GM18526 (cell line): ENCODE results near the gene KRTAP2-3.
"Not testable (repeated sequence)": the region's sequence is repeated elsewhere in the genome, so short reads cannot be mapped to it uniquely, and the experiment has no call there.

ENCODE experiments used
- POLR2A ChIP-seq: IDR thresholded peaks from 3 replicates; pipeline ENCODE4 v1.6.1; 2011; ENCODE audit not compliant: insufficient read length; ENCODE audit errors: extremely low read depth

KRTAP2-3 gene

GRCh38 chr17:41065829-41066624 lies 6.1 kb upstream of the KRTAP2-3 start, which contains the start of gene KRTAP2-4:
Gene KRTAP2-4, minus strand, starts transcription at chr17:41065879. Its CDS starts 34 bp downstream, at chr17:41065845.
- TF ChIP-seq POLR2A: no peak

- no peak for TF ChIP-seq POLR2A
These were observed 4.4 kb upstream of the KRTAP2-3 start for GRCh38 chr17:41064301-41064700.

- TF ChIP-seq POLR2A: no peak
These were observed 3.5 kb upstream of the KRTAP2-3 start for GRCh38 chr17:41063449-41063848.

GRCh38 chr17:41061964-41062363 lies 2.0 kb upstream of the KRTAP2-3 start:
- no peak for TF ChIP-seq POLR2A

GRCh38 chr17:41058741-41059140 lies 1.2 kb downstream of the KRTAP2-3 start:
- TF ChIP-seq POLR2A: no peak

- TF ChIP-seq POLR2A: no peak
These were observed 2.4 kb downstream of the KRTAP2-3 start for GRCh38 chr17:41057547-41057946.

- not testable (repeated sequence) for TF ChIP-seq POLR2A
These were observed 4.8 kb downstream of the KRTAP2-3 start, which contains the start of gene KRTAP2-2 for GRCh38 chr17:41055130-41055529. Gene KRTAP2-2, minus strand, starts transcription at chr17:41055230. Its CDS starts 19 bp downstream, at chr17:41055211.

- TF ChIP-seq POLR2A: no peak
These were observed 5.9 kb downstream of the KRTAP2-3 start for GRCh38 chr17:41054025-41054424.

GRCh38 chr17:41052566-41052965 lies 7.3 kb downstream of the KRTAP2-3 start:
- no peak for TF ChIP-seq POLR2A

- no peak for TF ChIP-seq POLR2A
These were observed 10.8 kb downstream of the KRTAP2-3 start for GRCh38 chr17:41049110-41049509.

GRCh38 chr17:41048441-41048840 lies 11.5 kb downstream of the KRTAP2-3 start:
- no peak for TF ChIP-seq POLR2A

- not testable (repeated sequence) for TF ChIP-seq POLR2A
These were observed 13.0 kb downstream of the KRTAP2-3 start, which contains the start of gene KRTAP2-1 for GRCh38 chr17:41046735-41047465. Gene KRTAP2-1, minus strand, starts transcription at chr17:41047316. Its CDS starts 49 bp downstream, at chr17:41047267.

GRCh38 chr17:41042953-41043352 lies 17.0 kb downstream of the KRTAP2-3 start:
- no peak for TF ChIP-seq POLR2A

GRCh38 chr17:41040783-41041571 lies 18.9 kb downstream of the KRTAP2-3 start, which contains the start of gene KRTAP1-1:
Gene KRTAP1-1, minus strand, starts transcription at chr17:41041450. Its CDS starts 53 bp downstream, at chr17:41041397.
- not testable (repeated sequence) for TF ChIP-seq POLR2A

GRCh38 chr17:41037853-41038350 lies 22.0 kb downstream of the KRTAP2-3 start:
- TF ChIP-seq POLR2A: no peak
